AG09309 (cell line): ENCODE data around the gene FZD7.

Experiments used
- DNase-seq: peaks from one replicate; pipeline ENCODE4 v3.0.0-alpha.2; 2010; ENCODE audit warnings: low read depth
- H3K4me3 ChIP-seq: 2 replicates; pipeline ENCODE4 v1.5.1; 2011; ENCODE audit warnings: mild to moderate bottlenecking, low read depth, low read length, moderate library complexity; ENCODE audit not compliant: control insufficient read depth
- CTCF ChIP-seq: IDR thresholded peaks from 2 replicates; pipeline ENCODE4 v1.5.1; 2011; ENCODE audit warnings: mild to moderate bottlenecking, low read depth, low read length, inconsistent platforms; ENCODE audit not compliant: insufficient read depth, control insufficient read depth; ENCODE audit errors: missing control alignments

The FZD7 gene

GRCh38 chr2:202034249-202035088 is 814 bp downstream of the FZD7 start:
- no peak for TF ChIP-seq CTCF
- peak overlapping the region; percentile 58 for H3K4me3 ChIP-seq
- no peak for DNase-seq

GRCh38 chr2:202035089-202035940 is 1.7 kb downstream of the FZD7 start:
- TF ChIP-seq CTCF, result peak; percentile 82
- peak overlapping the region; percentile 58 for H3K4me3 ChIP-seq
- peak; percentile 50 for DNase-seq

GRCh38 chr2:202035941-202036372 is 2.3 kb downstream of the FZD7 start:
- H3K4me3 ChIP-seq, result peak overlapping the region; percentile 58
- TF ChIP-seq CTCF, result no peak
- DNase-seq, result no peak

- no peak for TF ChIP-seq CTCF
- H3K4me3 ChIP-seq, result peak overlapping the region; percentile 58
- DNase-seq, result no peak
Observed at GRCh38 chr2:202036601-202037037, 3.0 kb downstream of the FZD7 start.

GRCh38 chr2:202037086-202037485 is 3.4 kb downstream of the FZD7 start:
- no peak for TF ChIP-seq CTCF
- no peak for DNase-seq
- peak overlapping the region; percentile 58 for H3K4me3 ChIP-seq

- DNase-seq, result no peak
- peak overlapping the region; percentile 16 for H3K4me3 ChIP-seq
Observed at GRCh38 chr2:202038471-202039277, 5.0 kb downstream of the FZD7 start.

More at GRCh38 chr2:202038471-202039277, 5.0 kb downstream of the FZD7 start:
- TF ChIP-seq CTCF, result no peak
